Head of caudate nucleus (tissue), 42 donors: ENCODE measurements around the gene GEMIN8.

ENCODE experiments used
- DNase-seq, 42 donors: peaks; one replicate each; pipeline versions ENCODE4 v3.0.0 to v3.0.0-alpha.2; 2020 to 2021; ENCODE audit warnings: mixed read lengths in 7 of 42
- intact Hi-C: fragments of 100-400 bp; cut with DNase I; formaldehyde crosslinking; loops from one replicate; pipeline ENCODE4 v1.15.0; 2022

GEMIN8 gene, protein sequence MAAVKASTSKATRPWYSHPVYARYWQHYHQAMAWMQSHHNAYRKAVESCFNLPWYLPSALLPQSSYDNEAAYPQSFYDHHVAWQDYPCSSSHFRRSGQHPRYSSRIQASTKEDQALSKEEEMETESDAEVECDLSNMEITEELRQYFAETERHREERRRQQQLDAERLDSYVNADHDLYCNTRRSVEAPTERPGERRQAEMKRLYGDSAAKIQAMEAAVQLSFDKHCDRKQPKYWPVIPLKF

GRCh38 chrX:14029425-14030173, at the start of gene GEMIN8:
GEMIN8 (minus strand) TSS chrX:14029892; CDS start chrX:14021478, 8,414 bp downstream.
- intact Hi-C loops, result loop anchor here (2.0 to 10.0 kb wide), 3 partner anchors 131 to 367 kb away; no protein-coding TSS in a partner anchor

GRCh38 chrX:14076639-14077038, 46.9 kb upstream of the GEMIN8 start:
- no peak for DNase-seq
- intact Hi-C loops, result no loop called here

More at GRCh38 chrX:14029425-14030173, at the start of gene GEMIN8:
- peak; percentile 57 to 93 (median 87) for DNase-seq

DNA sequence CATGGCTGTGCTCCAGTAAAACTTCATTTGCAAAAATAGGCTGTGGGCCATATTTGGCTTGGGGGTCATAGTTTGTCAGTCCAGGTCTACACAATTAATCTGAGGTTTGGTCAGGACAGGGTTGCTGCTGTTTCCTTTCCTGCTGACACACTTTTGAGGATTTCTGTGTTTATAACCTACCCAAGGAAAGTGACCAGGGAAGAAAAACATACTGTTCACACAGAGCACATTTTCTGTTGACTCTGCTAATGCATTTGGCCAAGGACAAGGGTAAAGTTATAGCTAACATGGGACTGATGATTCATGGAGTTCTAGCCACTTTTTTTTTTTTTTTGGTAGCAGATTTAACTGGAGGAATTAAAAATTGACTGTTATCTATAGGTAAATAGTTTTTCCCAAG, 43.9 kb upstream of the GEMIN8 start:
- DNase-seq, result no peak
- intact Hi-C loops, result no loop called here

DNA sequence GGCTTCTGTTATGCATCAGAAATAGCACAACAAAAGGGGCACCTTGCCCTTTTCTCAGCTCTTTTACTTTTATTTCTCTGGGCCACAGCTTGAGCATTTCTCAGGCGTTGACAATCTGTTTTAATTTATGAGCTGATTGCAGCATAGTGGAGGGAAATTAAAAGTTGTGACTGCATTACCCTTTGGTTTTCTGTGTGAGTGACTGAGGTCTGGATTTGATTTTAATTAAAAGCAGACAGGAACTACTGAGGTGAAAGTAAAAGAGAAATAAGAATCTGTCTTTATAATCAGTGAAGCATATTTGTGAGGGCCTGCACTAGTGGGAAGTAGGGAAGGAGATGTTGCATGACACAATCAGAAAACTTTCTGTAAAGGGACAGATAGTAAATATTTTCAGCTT, 43.4 kb upstream of the GEMIN8 start:
- DNase-seq, result no peak
- intact Hi-C loops, result no loop called here

GRCh38 chrX:14065800-14066199, 36.1 kb upstream of the GEMIN8 start:
- intact Hi-C loops, result no loop called here
- DNase-seq, result no peak

- intact Hi-C loops, result no loop called here
- DNase-seq, result no peak
Observed at GRCh38 chrX:14064626-14065432, 35.1 kb upstream of the GEMIN8 start.

- intact Hi-C loops, result no loop called here
- DNase-seq, result no peak
Observed at GRCh38 chrX:14062524-14062923, 32.8 kb upstream of the GEMIN8 start.

DNA sequence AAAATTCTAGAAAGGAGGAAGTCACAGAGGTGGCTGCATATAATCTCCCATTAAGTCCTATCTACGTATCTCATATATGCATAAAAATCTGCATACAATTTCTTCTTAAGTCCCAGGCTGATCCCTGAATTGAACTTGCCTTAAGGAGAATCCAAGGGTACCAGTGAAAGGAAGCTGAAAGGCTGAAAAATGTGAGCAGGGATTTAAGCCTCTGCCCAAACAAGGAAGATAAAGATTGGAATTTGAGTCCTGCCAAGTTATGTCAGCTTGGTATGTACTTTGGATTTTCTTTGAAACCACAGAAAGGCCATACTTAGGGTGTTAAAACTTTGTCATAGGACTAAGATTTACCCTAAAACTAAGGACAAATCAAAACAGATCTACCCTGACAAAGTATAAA, 26.5 kb upstream of the GEMIN8 start:
- DNase-seq, result no peak
- intact Hi-C loops, result no loop called here

DNA sequence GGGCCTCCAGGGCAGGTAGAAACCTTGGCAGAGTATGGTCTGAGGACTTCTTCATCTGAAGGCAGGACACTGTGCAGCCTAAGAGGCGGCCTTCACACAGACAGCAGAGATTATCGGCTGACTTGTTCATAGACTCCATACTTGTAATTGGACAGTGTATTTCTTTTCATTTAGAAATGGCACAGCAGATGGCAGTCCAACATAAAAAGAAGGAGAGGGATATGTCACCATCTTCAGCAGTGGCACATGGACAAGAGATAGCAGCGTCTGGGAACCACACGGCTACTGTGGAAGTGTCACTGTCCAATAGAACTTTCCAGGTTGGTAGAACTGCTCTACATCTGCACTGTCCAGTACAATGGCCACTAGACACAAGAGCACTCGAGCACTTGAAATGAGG, 21.7 kb upstream of the GEMIN8 start:
- no peak for DNase-seq
- intact Hi-C loops, result no loop called here

GRCh38 chrX:14050709-14051108, 21.0 kb upstream of the GEMIN8 start:
- intact Hi-C loops, result no loop called here
- DNase-seq, result no peak

- DNase-seq, result no peak
- intact Hi-C loops, result no loop called here
Observed at GRCh38 chrX:14043209-14043608, 13.5 kb upstream of the GEMIN8 start.

GRCh38 chrX:14039344-14039743, 9.7 kb upstream of the GEMIN8 start:
- DNase-seq, result peak in 34 of 42 donors; percentile 21 to 83 (median 64)
- intact Hi-C loops, result loop anchor here (10.0 kb wide), 1 partner anchor 275 kb away; no protein-coding TSS in a partner anchor

- no peak for DNase-seq
- intact Hi-C loops, result loop anchor here (10.0 kb wide), 1 partner anchor 274 kb away; no protein-coding TSS in a partner anchor
Observed at GRCh38 chrX:14038375-14039085, 8.8 kb upstream of the GEMIN8 start.

- peak in 35 of 42 donors; percentile 12 to 84 (median 63) for DNase-seq
- intact Hi-C loops, result loop anchor here (2.0 to 10.0 kb wide), 3 partner anchors 268 to 526 kb away; no protein-coding TSS in a partner anchor
Observed at GRCh38 chrX:14032406-14032805, 2.7 kb upstream of the GEMIN8 start.

GRCh38 chrX:14030174-14030530, 460 bp upstream of the GEMIN8 start:
- no peak for DNase-seq

GRCh38 chrX:14029039-14029424, 660 bp downstream of the GEMIN8 start:
- no peak for DNase-seq
- intact Hi-C loops, result no loop called here

More at GRCh38 chrX:14030174-14030530, 460 bp upstream of the GEMIN8 start:
- intact Hi-C loops, result loop anchor here (2.0 to 10.0 kb wide), 3 partner anchors 131 to 368 kb away; no protein-coding TSS in a partner anchor

GRCh38 chrX:14028473-14028872, 1.2 kb downstream of the GEMIN8 start:
- intact Hi-C loops, result no loop called here
- no peak for DNase-seq

GRCh38 chrX:14027511-14028019, 2.1 kb downstream of the GEMIN8 start:
- intact Hi-C loops, result no loop called here
- DNase-seq, result peak in 1 of 42 donors; percentile 17

GRCh38 chrX:14027036-14027435, 2.7 kb downstream of the GEMIN8 start:
- intact Hi-C loops, result no loop called here
- DNase-seq, result peak; percentile 46 to 93 (median 82)
